AG04449 (cell line): ENCODE measurements around the gene AMBRA1.
A peak's percentile ranks its signal among the peaks of the same experiment; 100 is the strongest.

Source experiments
- CTCF ChIA-PET: fragments of 350-600 bp; formaldehyde crosslinking; extraction: SDS; loops from one replicate; lab custom pipeline; 2021; ENCODE audit warnings: antibody characterized with exemption; lab: Yijun Ruan, JAX
- POLR2A ChIA-PET: fragments of 400-600, 350-600 bp; formaldehyde crosslinking; extraction: SDS; loops from one replicate; lab custom pipeline; 2020; ENCODE audit warnings: antibody characterized with exemption, inconsistent platforms; lab: Yijun Ruan, JAX
- DNase-seq: peaks from one replicate; pipeline ENCODE4 v3.0.0-alpha.2; 2010; ENCODE audit warnings: low read depth, low spot score
- H3K4me3 ChIP-seq: 2 replicates; pipeline ENCODE4 v1.5.1; 2011; ENCODE audit warnings: low read depth, mild to moderate bottlenecking, control low read depth, low read length
- TF ChIP-seq, protein P1 (sequence below): IDR thresholded peaks from one replicate; pipeline ENCODE4 v1.5.1; 2011; ENCODE audit warnings: mild to moderate bottlenecking, moderate library complexity, low read length, control low read depth, inconsistent platforms; ENCODE audit not compliant: insufficient read depth; ENCODE audit errors: missing control alignments

AMBRA1 gene

GRCh38 chr11:46631676-46632075 is 37.9 kb upstream of the AMBRA1 start:
- CTCF ChIA-PET: interaction anchor here (1.0 to 6.4 kb wide), 3 partner anchors 9 to 248 kb away, joined by 3 to 40 read pairs (median 3); partner anchors contain the start of genes ATG13 and HARBI1
- TF ChIP-seq, protein P1, sequence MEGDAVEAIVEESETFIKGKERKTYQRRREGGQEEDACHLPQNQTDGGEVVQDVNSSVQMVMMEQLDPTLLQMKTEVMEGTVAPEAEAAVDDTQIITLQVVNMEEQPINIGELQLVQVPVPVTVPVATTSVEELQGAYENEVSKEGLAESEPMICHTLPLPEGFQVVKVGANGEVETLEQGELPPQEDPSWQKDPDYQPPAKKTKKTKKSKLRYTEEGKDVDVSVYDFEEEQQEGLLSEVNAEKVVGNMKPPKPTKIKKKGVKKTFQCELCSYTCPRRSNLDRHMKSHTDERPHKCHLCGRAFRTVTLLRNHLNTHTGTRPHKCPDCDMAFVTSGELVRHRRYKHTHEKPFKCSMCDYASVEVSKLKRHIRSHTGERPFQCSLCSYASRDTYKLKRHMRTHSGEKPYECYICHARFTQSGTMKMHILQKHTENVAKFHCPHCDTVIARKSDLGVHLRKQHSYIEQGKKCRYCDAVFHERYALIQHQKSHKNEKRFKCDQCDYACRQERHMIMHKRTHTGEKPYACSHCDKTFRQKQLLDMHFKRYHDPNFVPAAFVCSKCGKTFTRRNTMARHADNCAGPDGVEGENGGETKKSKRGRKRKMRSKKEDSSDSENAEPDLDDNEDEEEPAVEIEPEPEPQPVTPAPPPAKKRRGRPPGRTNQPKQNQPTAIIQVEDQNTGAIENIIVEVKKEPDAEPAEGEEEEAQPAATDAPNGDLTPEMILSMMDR: no peak
- DNase-seq: no peak
- no peak overlapping the region for H3K4me3 ChIP-seq
- POLR2A ChIA-PET: no interaction called here

DNA sequence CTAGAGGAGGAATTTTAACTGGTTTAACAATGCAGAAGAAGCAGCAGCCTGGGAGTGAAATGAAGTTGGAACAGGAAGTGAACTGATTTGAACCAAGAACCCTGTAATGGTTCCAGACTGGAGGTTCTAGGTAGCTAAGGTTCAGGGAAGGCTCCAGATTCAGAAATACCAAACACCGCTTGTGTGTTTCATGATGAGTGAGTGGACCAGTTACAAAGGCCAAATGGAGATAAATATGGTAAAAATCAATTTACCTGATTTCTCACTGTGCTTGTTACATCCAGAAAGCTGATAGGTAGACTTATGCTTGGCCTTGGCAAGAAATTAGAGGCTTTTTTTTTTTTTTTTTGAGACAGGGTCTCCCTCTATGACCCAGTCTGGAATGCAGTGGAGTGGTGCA is 36.4 kb upstream of the AMBRA1 start:
- DNase-seq: no peak
- TF ChIP-seq, protein P1: no peak
- POLR2A ChIA-PET: no interaction called here
- H3K4me3 ChIP-seq: no peak overlapping the region
- CTCF ChIA-PET: interaction anchor here (1.0 to 6.4 kb wide), 2 partner anchors 12 to 19 kb away, joined by 3 to 40 read pairs; partner anchors contain the start of genes ATG13 and HARBI1

- H3K4me3 ChIP-seq: no peak overlapping the region
- ChIA-PET POLR2A (no interaction called here), CTCF (interaction anchor here (6.4 kb wide), 1 partner anchor 11 kb away, joined by 40 read pairs; the partner anchor contains the start of genes ATG13 and HARBI1)
- TF ChIP-seq, protein P1: no peak
- DNase-seq: no peak
Observed at GRCh38 chr11:46628961-46629360, 35.1 kb upstream of the AMBRA1 start.

DNA sequence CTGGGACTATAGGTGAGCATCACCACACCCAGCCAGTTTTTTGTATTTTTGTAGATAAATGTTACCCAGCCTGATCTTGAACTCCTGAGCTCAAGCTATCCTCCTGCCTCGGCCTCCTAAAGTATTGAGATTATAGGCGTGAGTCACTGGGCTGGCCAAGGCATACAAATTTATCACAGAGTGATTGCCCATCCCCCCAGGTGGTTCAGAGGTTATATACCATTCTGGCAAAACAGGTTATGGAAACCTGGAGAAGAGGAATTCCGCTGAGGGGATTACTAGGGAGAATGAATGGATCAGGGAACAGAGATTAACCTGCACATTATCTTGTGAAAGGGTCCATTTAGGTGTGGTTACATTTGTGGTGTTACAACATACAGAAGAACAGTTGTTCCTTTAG is 31.6 kb upstream of the AMBRA1 start:
- ChIA-PET POLR2A (interaction anchor here (0.6 kb wide), 1 partner anchor 11 kb away, joined by 3 read pairs; no protein-coding TSS in a partner anchor), CTCF (interaction anchor here (0.6 to 1.6 kb wide), 5 partner anchors 7 to 236 kb away, joined by 3 to 5 read pairs (median 3); partner anchors contain the start of gene ATG13)
- DNase-seq: no peak

GRCh38 chr11:46618837-46619236 is 25.0 kb upstream of the AMBRA1 start:
- CTCF ChIA-PET: interaction anchor here (0.6 to 4.3 kb wide), 21 partner anchors 7 to 251 kb away, joined by 3 to 40 read pairs (median 4); no protein-coding TSS in a partner anchor
- POLR2A ChIA-PET: interaction anchor here (0.6 to 1.3 kb wide), 2 partner anchors 35 to 82 kb away, joined by 3 read pairs; partner anchors contain the start of genes ARHGAP1 and ZNF408
- TF ChIP-seq, protein P1: no peak
- peak overlapping the region; percentile 100 for H3K4me3 ChIP-seq
- no peak for DNase-seq

More for the DNA sequence above, 31.6 kb upstream of the AMBRA1 start:
- no peak overlapping the region for H3K4me3 ChIP-seq
- TF ChIP-seq, protein P1: no peak

- ChIA-PET CTCF (interaction anchor here (0.8 to 4.3 kb wide), 25 partner anchors 8 to 250 kb away, joined by 3 to 40 read pairs (median 5); partner anchors contain the start of gene CHRM4), POLR2A (interaction anchor here (1.3 kb wide), 1 partner anchor 83 kb away, joined by 3 read pairs; the partner anchor contains the start of genes ARHGAP1 and ZNF408)
- H3K4me3 ChIP-seq: peak overlapping the region; percentile 100
- DNase-seq: no peak
- TF ChIP-seq, protein P1: no peak
Observed at GRCh38 chr11:46617972-46618314, 24.1 kb upstream of the AMBRA1 start.
